Dermis lymphatic vessel endothelial cell (primary cell): ENCODE results near the gene TMEM272. TPM values are rescaled to one million over a fixed set of nuclear protein-coding genes. Genes with fewer than 3 reads are reported as not detected.

Experiments used
- total RNA-seq: library from RNA; depleted of rRNA; stranded (reverse); fragments of >200 nt; gene quantifications from 2 replicates; pipeline ENCODE4 v1.2.1, GENCODE V29; 2014

TMEM272 gene
- total RNA-seq = not detected in 2 replicates

GRCh38 chr13:51844862-51845573 lies at the start of gene TMEM272:
Gene TMEM272, minus strand, starts transcription at chr13:51845177. Its CDS starts 6,647 bp downstream, at chr13:51838530.

GRCh38 chr13:51861723-51862300 lies 16.8 kb upstream of the TMEM272 start, which contains the start of gene CCDC70:
Gene CCDC70, plus strand, starts transcription at chr13:51861969. Its CDS starts 3,443 bp downstream, at chr13:51865412.

GRCh38 chr13:51803422-51804294 lies 41.3 kb downstream of the TMEM272 start, which contains the start of gene DHRS12:
Gene DHRS12, minus strand, starts transcription at chr13:51804163. Its CDS starts 4,504 bp downstream, at chr13:51799659.

Other genes with a start within 250 kb of the TMEM272 start
- 8.8 and 11.6 TPM in 2 replicates for gene DHRS12, start 41.0 kb downstream of the TMEM272 start, total RNA-seq
- gene CCDC70, start 16.8 kb upstream of the TMEM272 start, total RNA-seq = not detected in 2 replicates
- 4.9 TPM in 2 replicates for gene ATP7B, start 166.3 kb upstream of the TMEM272 start, total RNA-seq
- 16.0 and 18.5 TPM in 2 replicates for gene ALG11, start 167.2 kb upstream of the TMEM272 start, total RNA-seq
- 8.7 and 11.7 TPM in 2 replicates for gene UTP14C, start 179.5 kb upstream of the TMEM272 start, total RNA-seq